Measurements from ENCODE around the gene STK11IP. TPM values are rescaled to one million over a fixed set of nuclear protein-coding genes. Genes with fewer than 3 reads are reported as not detected.

STK11IP gene
- total RNA-seq, 2 donors from 2014 or later: 27.3 to 31.1 TPM

DNA sequence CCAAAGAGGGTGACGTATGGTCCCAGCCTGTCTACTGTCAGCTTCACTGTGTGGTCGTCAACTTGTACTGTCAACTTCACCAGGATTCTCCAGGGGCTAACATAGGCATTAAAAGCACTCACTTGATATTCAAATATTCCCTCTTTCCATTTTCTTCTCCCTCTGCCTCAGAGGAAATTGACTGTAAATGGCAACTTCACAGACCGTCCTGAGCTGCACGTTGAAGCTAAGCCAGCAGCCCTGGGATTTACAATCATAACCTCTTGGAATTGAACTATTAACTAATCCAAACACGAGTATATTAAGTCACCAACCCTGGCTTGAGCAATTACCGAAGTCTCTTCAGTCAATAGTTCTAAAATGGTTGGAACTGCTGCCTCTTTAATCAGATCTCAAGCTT lies 68.3 kb downstream of the STK11IP start:
- Histone ChIP-seq H3K36me3 (ENCODE audit: control insufficient read depth, insufficient read depth, low read length) (no peaks in the 10 kb centered on the region), H3K9ac (ENCODE audit: extremely low read depth, low read length, poor library complexity, severe bottlenecking) (no peak overlapping the region), H3K4me1 (ENCODE audit: control insufficient read depth, insufficient read depth, low read length) (peaks cover 3% of the 10 kb centered on the region), H3K27me3 (ENCODE audit: control insufficient read depth, insufficient read depth, low read length, poor library complexity, severe bottlenecking) (no peaks in the 10 kb centered on the region), H3K27ac (ENCODE audit: low read depth, low read length) (no peak overlapping the region), H3K9me3 (ENCODE audit: control insufficient read depth, low read length) (peaks cover 15% of the 10 kb centered on the region), H3K4me3 (ENCODE audit: low read length) (no peak overlapping the region)
- H3K4me3 Mint-ChIP-seq: no peak overlapping the region
- DNase-seq: peak; percentile 9
- peaks cover 8% of the 10 kb centered on the region for H3K4me1 Mint-ChIP-seq
- H3K27ac Mint-ChIP-seq: no peak overlapping the region
- 88 to 96% methylated on average over 5 to 6 of the region's 6 CpGs for WGBS, 2 experiments (ENCODE audit: insufficient coverage in 1 of 2, insufficient read length in 1 of 2)
- H3K9me3 Mint-ChIP-seq: peaks cover 16% of the 10 kb centered on the region
- H3K27me3 Mint-ChIP-seq (ENCODE audit: insufficient read depth): no peaks in the 10 kb centered on the region
- H3K36me3 Mint-ChIP-seq (ENCODE audit: low read depth): no peaks in the 10 kb centered on the region
- TF ChIP-seq, protein P1, sequence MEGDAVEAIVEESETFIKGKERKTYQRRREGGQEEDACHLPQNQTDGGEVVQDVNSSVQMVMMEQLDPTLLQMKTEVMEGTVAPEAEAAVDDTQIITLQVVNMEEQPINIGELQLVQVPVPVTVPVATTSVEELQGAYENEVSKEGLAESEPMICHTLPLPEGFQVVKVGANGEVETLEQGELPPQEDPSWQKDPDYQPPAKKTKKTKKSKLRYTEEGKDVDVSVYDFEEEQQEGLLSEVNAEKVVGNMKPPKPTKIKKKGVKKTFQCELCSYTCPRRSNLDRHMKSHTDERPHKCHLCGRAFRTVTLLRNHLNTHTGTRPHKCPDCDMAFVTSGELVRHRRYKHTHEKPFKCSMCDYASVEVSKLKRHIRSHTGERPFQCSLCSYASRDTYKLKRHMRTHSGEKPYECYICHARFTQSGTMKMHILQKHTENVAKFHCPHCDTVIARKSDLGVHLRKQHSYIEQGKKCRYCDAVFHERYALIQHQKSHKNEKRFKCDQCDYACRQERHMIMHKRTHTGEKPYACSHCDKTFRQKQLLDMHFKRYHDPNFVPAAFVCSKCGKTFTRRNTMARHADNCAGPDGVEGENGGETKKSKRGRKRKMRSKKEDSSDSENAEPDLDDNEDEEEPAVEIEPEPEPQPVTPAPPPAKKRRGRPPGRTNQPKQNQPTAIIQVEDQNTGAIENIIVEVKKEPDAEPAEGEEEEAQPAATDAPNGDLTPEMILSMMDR (conservative IDR thresholded peaks at IDR 0.05): no peak

Small RNAs within 50 kb of the gene (microRNA-seq; reads per million reads assigned to microRNA genes)
- not detected for gene MIR3132 (ENCODE audit: borderline microRNAs expressed)

Other genes starting within 250 kb of the STK11IP start
- gene DNPEP, start 209.9 kb upstream of the STK11IP start, total RNA-seq: 10 to 100 TPM; 54.6 to 76.1 TPM
- 1 to 10 TPM; 1.1 to 3.5 TPM for gene DES, start 179.5 kb upstream of the STK11IP start, total RNA-seq
- gene SPEG, start 163.0 kb upstream of the STK11IP start, total RNA-seq: 10 to 100 TPM; 23.1 to 29.8 TPM
- gene GMPPA, start 99.0 kb upstream of the STK11IP start, total RNA-seq: 10 to 100 TPM; 36.9 to 38.2 TPM
- gene ASIC4, start 83.4 kb upstream of the STK11IP start, total RNA-seq: under 1 TPM; 0.29 to 1.00 TPM
- gene CHPF, start 54.0 kb upstream of the STK11IP start, total RNA-seq: 10 to 100 TPM; 51.2 to 54.0 TPM
- gene TMEM198, start 53.8 kb upstream of the STK11IP start, total RNA-seq: 1 to 10 TPM; 2.6 to 3.9 TPM
- gene OBSL1, start 26.3 kb upstream of the STK11IP start, total RNA-seq: 100 to 1,000 TPM; 156 to 162 TPM
- gene INHA, start 25.5 kb upstream of the STK11IP start, total RNA-seq: 1 to 10 TPM in 1 of 2 donors, under 1 TPM in 1; 0.48 to 1.5 TPM
- gene SLC4A3, start 29.8 kb downstream of the STK11IP start, total RNA-seq: 10 to 100 TPM; 13.4 to 20.2 TPM